ENCODE measurements around the gene CHST1. TPM values are rescaled to one million over a fixed set of nuclear protein-coding genes. Genes with fewer than 3 reads are reported as not detected.

Gene CHST1
- total RNA-seq, 3 donors from 2014 or later (not counting 1 experiment from before 2014, with no cell fraction given): not detected

- ATAC-seq (no peak), DNase-seq (no peak)
- H3K27me3 ChIP-seq (ENCODE audit: control insufficient read depth, insufficient read depth, low read length): no peaks in the 10 kb centered on the region
- Mint-ChIP-seq H3K4me1 (peaks cover 9 to 12% of the 10 kb centered on the region in 2 donors), H3K36me3 (no peaks in the 10 kb centered on the region), H3K9me3 (no peaks in the 10 kb centered on the region), H3K4me3 (no peak overlapping the region), H3K27me3 (ENCODE audit: low read depth in 2 of 2) (peaks cover 16 to 24% of the 10 kb centered on the region in 2 donors), H3K27ac (no peak overlapping the region)
- H3K36me3 ChIP-seq (ENCODE audit: control insufficient read depth, insufficient read depth, low read length): no peaks in the 10 kb centered on the region
- WGBS (ENCODE audit: insufficient coverage): 32% methylated on average over 3 of the region's 3 CpGs
- H3K4me1 ChIP-seq (ENCODE audit: control insufficient read depth, insufficient read depth, low read length): peaks cover 15% of the 10 kb centered on the region
- no peak overlapping the region for H3K27ac ChIP-seq (ENCODE audit: low read length)
- intact Hi-C loops (cut with micrococcal nuclease): loop anchor here (10.0 kb wide), 1 partner anchor 278 kb away; no protein-coding TSS in a partner anchor
- H3K9me3 ChIP-seq (ENCODE audit: control insufficient read depth, insufficient read depth, low read length): no peaks in the 10 kb centered on the region
- H3K4me3 ChIP-seq (ENCODE audit: low read length): no peak overlapping the region
- TF ChIP-seq CTCF (IDR thresholded peaks at IDR 0.05): no peak
Observed at GRCh38 chr11:45653277-45653676, 12.1 kb downstream of the CHST1 start.

- no peak overlapping the region for H3K4me3 Mint-ChIP-seq
- intact Hi-C loops (cut with micrococcal nuclease): loop anchor here (10.0 kb wide), 1 partner anchor 278 kb away; no protein-coding TSS in a partner anchor
- 85% methylated on average over 6 of the region's 6 CpGs for WGBS (ENCODE audit: insufficient coverage)
- H3K4me1 Mint-ChIP-seq: peaks cover 9 to 12% of the 10 kb centered on the region in 2 donors
- H3K27me3 Mint-ChIP-seq (ENCODE audit: low read depth in 2 of 2): peaks cover 16 to 24% of the 10 kb centered on the region in 2 donors
- Histone ChIP-seq H3K27ac (ENCODE audit: low read length) (no peak overlapping the region), H3K9me3 (ENCODE audit: control insufficient read depth, insufficient read depth, low read length) (no peaks in the 10 kb centered on the region), H3K27me3 (ENCODE audit: control insufficient read depth, insufficient read depth, low read length) (no peaks in the 10 kb centered on the region), H3K4me1 (ENCODE audit: control insufficient read depth, insufficient read depth, low read length) (peaks cover 12% of the 10 kb centered on the region), H3K36me3 (ENCODE audit: control insufficient read depth, insufficient read depth, low read length) (no peaks in the 10 kb centered on the region), H3K4me3 (ENCODE audit: low read length) (no peak overlapping the region)
- no peak overlapping the region for H3K27ac Mint-ChIP-seq
- H3K36me3 Mint-ChIP-seq: no peaks in the 10 kb centered on the region
- ATAC-seq: no peak
- no peak for DNase-seq
- no peaks in the 10 kb centered on the region for H3K9me3 Mint-ChIP-seq
- no peak for TF ChIP-seq CTCF (IDR thresholded peaks at IDR 0.05)
Observed at GRCh38 chr11:45652781-45653180, 12.6 kb downstream of the CHST1 start.

GRCh38 chr11:45651841-45652749 is 13.3 kb downstream of the CHST1 start:
- DNase-seq (no peak), ATAC-seq (no peak)
- WGBS (ENCODE audit: insufficient coverage): 76% methylated on average over 20 of the region's 20 CpGs
- Mint-ChIP-seq H3K4me3 (no peak overlapping the region), H3K4me1 (peaks cover 9 to 12% of the 10 kb centered on the region in 2 donors), H3K36me3 (no peaks in the 10 kb centered on the region), H3K27ac (no peak overlapping the region), H3K27me3 (ENCODE audit: low read depth in 2 of 2) (peaks cover 14 to 27% of the 10 kb centered on the region in 2 donors), H3K9me3 (no peaks in the 10 kb centered on the region)
- Histone ChIP-seq H3K36me3 (ENCODE audit: control insufficient read depth, insufficient read depth, low read length) (no peaks in the 10 kb centered on the region), H3K4me1 (ENCODE audit: control insufficient read depth, insufficient read depth, low read length) (peaks cover 12% of the 10 kb centered on the region), H3K9me3 (ENCODE audit: control insufficient read depth, insufficient read depth, low read length) (no peaks in the 10 kb centered on the region), H3K4me3 (ENCODE audit: low read length) (no peak overlapping the region), H3K27ac (ENCODE audit: low read length) (no peak overlapping the region), H3K27me3 (ENCODE audit: control insufficient read depth, insufficient read depth, low read length) (no peaks in the 10 kb centered on the region)
- intact Hi-C loops (cut with micrococcal nuclease): loop anchor here (10.0 kb wide), 1 partner anchor 277 kb away; no protein-coding TSS in a partner anchor
- no peak for TF ChIP-seq CTCF (IDR thresholded peaks at IDR 0.05)
